OCI-LY3 (cell line): Measurements from ENCODE around the gene RNF144B.

Experiments used
- H2AFZ ChIP-seq: fragments of 200-600, 300-600 bp; shearing (Covaris generic); 2 replicates; pipeline ENCODE4 v1.6.0; 2014; ENCODE audit warnings: antibody characterized with exemption, low read depth, low read length
- H3K27ac ChIP-seq: fragments of 200-600, 300-600 bp; sonication (generic); 2 replicates; pipeline ENCODE4 v1.5.1; 2014; ENCODE audit warnings: mild to moderate bottlenecking, low read length, moderate library complexity, mixed read lengths
- H3K27me3 ChIP-seq: fragments of 200-600, 300-600 bp; sonication (generic); 2 replicates; pipeline ENCODE4 v1.6.1; 2014; ENCODE audit warnings: low read depth, low read length, mixed read lengths
- H3K36me3 ChIP-seq: fragments of 200-600, 300-600 bp; sonication (generic); replicated peaks from 2 replicates; pipeline ENCODE3; 2014; ENCODE audit warnings: low read depth, low read length, mixed read lengths
- H3K4me1 ChIP-seq: fragments of 300-600, 200-600 bp; sonication (generic); 2 replicates; pipeline ENCODE4 v1.6.1; 2014; ENCODE audit warnings: low read length, mixed read lengths
- H3K4me2 ChIP-seq: fragments of 200-600, 300-600 bp; sonication (generic); 2 replicates; pipeline ENCODE4 v1.6.1; 2014; ENCODE audit warnings: low read length, mixed read lengths
- H3K4me3 ChIP-seq: fragments of 300-600, 200-600 bp; sonication (generic); 2 replicates; pipeline ENCODE4 v1.5.1; 2014; ENCODE audit warnings: antibody characterized with exemption, mild to moderate bottlenecking, low read length, moderate library complexity
- H3K79me2 ChIP-seq: fragments of 300-600, 200-600 bp; shearing (Covaris generic); 2 replicates; pipeline ENCODE4 v1.6.1; 2014; ENCODE audit warnings: mild to moderate bottlenecking, low read length, mixed read lengths
- H3K9ac ChIP-seq: fragments of 300-600, 200-600 bp; shearing (Covaris generic); 2 replicates; pipeline ENCODE4 v1.6.0; 2014; ENCODE audit warnings: mild to moderate bottlenecking, low read length, moderate library complexity
- H3K9me3 ChIP-seq: fragments of 200-600, 300-600 bp; shearing (Covaris generic); 2 replicates; pipeline ENCODE4 v1.6.1; 2014; ENCODE audit warnings: low read length, mixed read lengths; ENCODE audit not compliant: insufficient read depth
- H4K20me1 ChIP-seq: fragments of 200-600, 300-600 bp; sonication (generic); 2 replicates; pipeline ENCODE4 v1.6.1; 2016; ENCODE audit warnings: low read length, mixed read lengths; ENCODE audit not compliant: insufficient read depth
- CTCF ChIP-seq: fragments of 200-600, 300-600 bp; sonication (generic); IDR thresholded peaks from 2 replicates; pipeline ENCODE4 v1.5.1; 2014; ENCODE audit warnings: antibody characterized with exemption, low read length, low read depth
- EZH2phosphoT487 ChIP-seq: fragments of 200-600 bp; shearing (Covaris generic); IDR thresholded peaks from 2 replicates; pipeline ENCODE4 v1.6.1; 2018; ENCODE audit warnings: antibody characterized with exemption, mixed run types, low read depth

RNF144B gene

DNA sequence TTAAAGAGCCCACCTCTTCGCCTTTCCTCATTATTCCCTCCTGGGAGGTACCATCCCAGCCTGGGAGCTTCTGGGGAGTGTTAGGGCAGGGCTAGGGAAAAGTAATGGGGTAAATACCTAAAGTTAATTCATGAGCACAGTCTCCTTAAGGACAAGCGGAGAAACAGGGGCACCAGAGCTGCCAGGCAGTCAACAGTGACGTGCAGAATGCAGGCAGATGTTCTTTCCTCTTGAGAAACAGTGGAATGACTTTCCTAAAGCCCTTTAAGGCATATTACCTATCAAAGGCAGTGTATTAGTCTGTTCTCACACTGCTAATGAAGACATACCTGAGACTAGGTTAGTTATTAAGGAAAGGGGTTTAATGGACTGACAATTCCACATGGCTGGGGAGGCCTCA, 76.3 kb downstream of the RNF144B start:
- H3K4me3 ChIP-seq: no peak overlapping the region
- H3K36me3 ChIP-seq: peaks cover 95% of the 10 kb centered on the region
- peaks cover 72% of the 10 kb centered on the region for H4K20me1 ChIP-seq
- H3K4me2 ChIP-seq: no peak overlapping the region
- H3K9ac ChIP-seq: no peak overlapping the region
- peaks cover 23% of the 10 kb centered on the region for H3K4me1 ChIP-seq
- peaks cover 84% of the 10 kb centered on the region for H3K79me2 ChIP-seq
- H2AFZ ChIP-seq: no peak overlapping the region
- H3K27ac ChIP-seq: peak overlapping the region; percentile 44; the same call in 1 of the 2 replicates
- TF ChIP-seq CTCF: no peak
- no peak for TF ChIP-seq EZH2phosphoT487
- H3K9me3 ChIP-seq: no peaks in the 10 kb centered on the region
- H3K27me3 ChIP-seq: no peaks in the 10 kb centered on the region

DNA sequence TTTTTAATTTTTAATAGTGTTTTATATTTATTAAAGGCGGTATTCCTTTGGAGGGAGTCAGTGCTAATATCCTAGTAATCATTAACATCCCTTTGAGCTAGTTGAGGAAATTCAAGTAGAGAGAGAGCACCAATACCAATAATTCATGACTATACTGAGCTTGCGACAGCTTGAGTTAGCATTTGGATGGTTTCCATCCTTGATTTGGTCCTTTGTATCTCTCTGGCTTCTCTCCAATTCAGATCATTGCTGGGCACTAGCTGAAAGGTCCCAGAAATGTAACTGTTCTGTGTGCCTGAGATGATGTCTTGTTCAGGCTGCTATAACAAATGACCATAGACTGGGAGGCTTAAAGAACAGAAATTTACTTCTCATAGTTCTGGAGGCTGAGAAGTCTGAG, 77.0 kb downstream of the RNF144B start:
- TF ChIP-seq CTCF (no peak), EZH2phosphoT487 (no peak)
- peaks cover 78% of the 10 kb centered on the region for H3K79me2 ChIP-seq
- H4K20me1 ChIP-seq: peaks cover 69% of the 10 kb centered on the region
- H3K36me3 ChIP-seq: peaks cover 91% of the 10 kb centered on the region
- H3K4me1 ChIP-seq: peaks cover 23% of the 10 kb centered on the region
- no peak overlapping the region for H2AFZ ChIP-seq
- no peak overlapping the region for H3K9ac ChIP-seq
- H3K4me2 ChIP-seq: no peak overlapping the region
- H3K4me3 ChIP-seq: no peak overlapping the region
- no peak overlapping the region for H3K27ac ChIP-seq
- no peaks in the 10 kb centered on the region for H3K9me3 ChIP-seq
- H3K27me3 ChIP-seq: no peaks in the 10 kb centered on the region

- Histone ChIP-seq H3K9me3 (no peaks in the 10 kb centered on the region), H2AFZ (no peak overlapping the region), H3K4me3 (no peak overlapping the region), H4K20me1 (peaks cover 55% of the 10 kb centered on the region), H3K9ac (no peak overlapping the region), H3K36me3 (peaks cover 81% of the 10 kb centered on the region), H3K27me3 (no peaks in the 10 kb centered on the region), H3K27ac (no peak overlapping the region), H3K4me2 (no peak overlapping the region), H3K79me2 (peaks cover 65% of the 10 kb centered on the region), H3K4me1 (peaks cover 23% of the 10 kb centered on the region)
- TF ChIP-seq CTCF (no peak), EZH2phosphoT487 (no peak)
Measured at GRCh38 chr6:18465410-18466154, 78.4 kb downstream of the RNF144B start.

DNA sequence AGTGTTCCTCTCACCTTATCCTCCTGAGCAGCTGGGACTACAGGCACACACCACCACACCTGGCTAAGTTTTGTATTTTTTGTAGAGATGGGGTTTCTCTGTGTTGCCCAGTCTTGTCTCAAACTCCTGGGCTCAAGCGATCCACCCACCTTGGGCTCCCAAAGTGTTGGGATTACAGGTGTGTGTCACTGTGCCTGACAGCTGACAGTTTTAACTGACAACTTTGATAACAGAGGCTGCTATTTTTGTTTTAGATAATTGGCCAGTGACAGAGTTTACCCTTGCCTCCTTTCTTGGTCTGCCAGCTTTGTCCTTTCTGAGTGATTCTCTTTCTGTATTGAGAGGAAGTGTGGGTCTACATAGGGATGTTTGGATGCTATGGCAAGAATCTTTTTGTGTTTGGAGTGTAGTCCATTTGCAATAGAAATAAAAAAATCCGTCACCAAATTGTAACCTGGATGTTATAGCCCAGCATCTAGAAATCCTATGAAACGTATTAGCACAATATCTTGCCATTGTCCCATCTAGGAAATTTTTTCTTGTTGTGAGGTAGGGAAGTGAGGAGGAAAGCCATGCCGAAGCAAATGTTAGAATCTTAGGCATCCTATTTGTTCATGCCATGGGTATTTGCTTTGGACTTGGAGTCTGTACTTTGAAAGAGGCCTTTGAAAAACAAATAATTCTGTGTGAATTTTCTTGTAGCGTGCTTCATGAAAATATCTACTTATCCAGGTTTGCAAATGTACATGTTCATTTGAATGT, 80.8 kb downstream of the RNF144B start:
- Histone ChIP-seq H3K9ac (no peak overlapping the region), H2AFZ (no peak overlapping the region), H3K4me1 (peaks cover 31% of the 10 kb centered on the region), H3K36me3 (peaks cover 70% of the 10 kb centered on the region), H3K4me2 (no peak overlapping the region), H3K79me2 (peaks cover 46% of the 10 kb centered on the region), H3K27ac (no peak overlapping the region), H3K9me3 (no peaks in the 10 kb centered on the region), H3K27me3 (no peaks in the 10 kb centered on the region), H4K20me1 (peaks cover 33% of the 10 kb centered on the region), H3K4me3 (no peak overlapping the region)
- TF ChIP-seq CTCF (no peak), EZH2phosphoT487 (no peak)
